DOHH2 (cell line): Measurements from ENCODE around the gene MAP3K1.

Source experiments
- H3F3A ChIP-seq: fragments of 200-600 bp; sonication (generic), shearing (Covaris generic); 2 replicates; pipeline ENCODE4 v1.6.0; 2016; ENCODE audit warnings: antibody characterized with exemption, mild to moderate bottlenecking; ENCODE audit not compliant: control insufficient read depth, insufficient read depth
- H3K27ac ChIP-seq: fragments of 200-600 bp; sonication (generic); 2 replicates; pipeline ENCODE4 v1.5.1; 2014; ENCODE audit warnings: low read depth, mild to moderate bottlenecking, low read length, moderate library complexity
- H3K27me3 ChIP-seq: fragments of 200-600 bp; sonication (generic); 2 replicates; pipeline ENCODE4 v1.6.1; 2014; ENCODE audit warnings: mild to moderate bottlenecking, low read length, mixed read lengths; ENCODE audit not compliant: control insufficient read depth
- H3K36me3 ChIP-seq: fragments of 200-600 bp; sonication (generic); 2 replicates; pipeline ENCODE4 v1.6.1; 2014; ENCODE audit warnings: mild to moderate bottlenecking, low read length, moderate library complexity, mixed read lengths; ENCODE audit not compliant: control insufficient read depth
- H3K4me1 ChIP-seq: fragments of 200-600 bp; sonication (generic); 2 replicates; pipeline ENCODE4 v1.6.1; 2014; ENCODE audit warnings: mild to moderate bottlenecking, low read length, mixed read lengths; ENCODE audit not compliant: control insufficient read depth
- H3K4me2 ChIP-seq: fragments of 200-600 bp; sonication (generic); 2 replicates; pipeline ENCODE4 v1.6.0; 2014; ENCODE audit warnings: mild to moderate bottlenecking, low read length, moderate library complexity
- H3K4me3 ChIP-seq: fragments of 200-600 bp; sonication (generic); 2 replicates; pipeline ENCODE4 v1.5.1; 2014; ENCODE audit warnings: mild to moderate bottlenecking, low read length, mixed read lengths
- H3K79me2 ChIP-seq: fragments of 200-600 bp; sonication (generic); 2 replicates; pipeline ENCODE4 v1.6.1; 2014; ENCODE audit warnings: mild to moderate bottlenecking, low read length, mixed read lengths; ENCODE audit not compliant: control insufficient read depth
- H3K9me2 ChIP-seq: fragments of 200-600 bp; sonication (generic); replicated peaks from 2 replicates; pipeline ENCODE4 v1.6.1; 2014; ENCODE audit warnings: mild to moderate bottlenecking, low read length, mixed read lengths; ENCODE audit not compliant: control insufficient read depth
- H3K9me3 ChIP-seq: fragments of 200-600 bp; sonication (generic); 2 replicates; pipeline ENCODE4 v1.6.1; 2014; ENCODE audit warnings: antibody characterized with exemption, low read length, mixed read lengths; ENCODE audit not compliant: control insufficient read depth, insufficient read depth
- H4K20me1 ChIP-seq: fragments of 200-600 bp; sonication (generic); 2 replicates; pipeline ENCODE4 v1.6.0; 2014; ENCODE audit warnings: low read depth, mild to moderate bottlenecking, antibody characterized with exemption, low read length, moderate library complexity; ENCODE audit not compliant: control insufficient read depth, insufficient read depth
- CTCF ChIP-seq: fragments of 200-600 bp; sonication (generic); IDR thresholded peaks from one replicate; pipeline ENCODE4 v1.5.1; 2014; ENCODE audit warnings: antibody characterized with exemption, mild to moderate bottlenecking, low read depth, low read length; ENCODE audit not compliant: poor library complexity, severe bottlenecking
- EZH2phosphoT487 ChIP-seq: fragments of 200-600 bp; sonication (generic); IDR thresholded peaks from 2 replicates; pipeline ENCODE4 v1.6.1; 2017; ENCODE audit warnings: borderline replicate concordance, mild to moderate bottlenecking, antibody characterized with exemption, low read length, moderate library complexity, mixed read lengths

The MAP3K1 gene

GRCh38 chr5:56856541-56857178 is 41.3 kb downstream of the MAP3K1 start:
- Histone ChIP-seq H3K4me2 (no peak overlapping the region), H3F3A (no peaks in the 10 kb centered on the region), H4K20me1 (peaks cover 16% of the 10 kb centered on the region), H3K36me3 (peaks cover 48% of the 10 kb centered on the region), H3K4me3 (no peak overlapping the region), H3K4me1 (peaks cover 34% of the 10 kb centered on the region), H3K79me2 (peaks cover 58% of the 10 kb centered on the region), H3K27me3 (no peaks in the 10 kb centered on the region), H3K27ac (no peak overlapping the region), H3K9me2 (no peaks in the 10 kb centered on the region), H3K9me3 (no peaks in the 10 kb centered on the region)
- TF ChIP-seq EZH2phosphoT487 (no peak), CTCF (no peak)

DNA sequence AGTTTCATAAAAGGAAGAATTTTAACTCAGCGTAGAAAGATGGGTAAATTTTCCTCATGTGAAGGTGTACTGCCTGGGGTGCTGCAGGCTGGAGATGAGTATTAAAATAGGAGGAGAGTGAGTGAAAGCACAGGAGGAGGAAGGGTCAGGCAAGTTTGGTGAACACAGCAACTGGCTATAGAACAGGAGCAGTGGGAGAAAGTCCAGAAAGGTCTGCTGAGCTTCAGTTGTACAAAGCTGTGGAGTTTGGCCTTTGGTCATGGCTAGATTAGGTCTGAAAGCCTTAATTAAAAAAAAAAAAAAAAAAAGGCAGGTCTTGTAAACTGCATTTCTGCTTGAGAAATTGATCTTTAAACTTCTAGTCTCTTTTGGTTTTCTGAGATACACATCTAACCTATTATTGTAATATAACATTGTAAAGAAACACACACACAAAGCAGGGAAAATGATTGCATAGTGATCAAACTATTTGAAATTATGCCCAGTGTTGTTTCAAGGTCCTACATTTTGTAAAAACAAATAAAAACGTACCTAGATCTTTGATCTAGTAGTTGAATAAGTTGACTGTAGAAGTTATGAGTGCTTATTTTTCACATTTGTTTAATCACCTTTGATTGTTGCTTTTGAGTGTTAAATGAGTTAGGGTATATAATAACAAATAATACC is 43.6 kb downstream of the MAP3K1 start:
- Histone ChIP-seq H3K27me3 (no peaks in the 10 kb centered on the region), H3K9me3 (no peaks in the 10 kb centered on the region), H3K4me3 (no peak overlapping the region), H4K20me1 (0 out of 2 replicates have a peak, but pooled peaks cover 7% of the 10 kb centered on the region), H3F3A (no peaks in the 10 kb centered on the region), H3K9me2 (no peaks in the 10 kb centered on the region), H3K36me3 (peaks cover 71% of the 10 kb centered on the region), H3K4me2 (no peak overlapping the region), H3K79me2 (peaks cover 37% of the 10 kb centered on the region), H3K4me1 (peaks cover 15% of the 10 kb centered on the region), H3K27ac (no peak overlapping the region)
- no peak for TF ChIP-seq EZH2phosphoT487
- no peak for TF ChIP-seq CTCF

- Histone ChIP-seq H3K27me3 (no peaks in the 10 kb centered on the region), H3K4me3 (no peak overlapping the region), H3K4me2 (no peak overlapping the region), H3K4me1 (peaks cover 18% of the 10 kb centered on the region), H3K36me3 (peaks cover 88% of the 10 kb centered on the region), H4K20me1 (no peaks in the 10 kb centered on the region), H3K9me3 (no peaks in the 10 kb centered on the region), H3K79me2 (peaks cover 7% of the 10 kb centered on the region), H3K27ac (no peak overlapping the region), H3F3A (no peaks in the 10 kb centered on the region), H3K9me2 (no peaks in the 10 kb centered on the region)
- no peak for TF ChIP-seq EZH2phosphoT487
- no peak for TF ChIP-seq CTCF
These were observed 46.6 kb downstream of the MAP3K1 start for GRCh38 chr5:56861893-56862485.
